TTC549 (cell line): ENCODE results near the gene ACTR1B.
"Not testable (repeated sequence)": the region's sequence is repeated elsewhere in the genome, so short reads cannot be mapped to it uniquely, and the experiment has no call there.

Experiments
- FAIRE-seq: peaks from 2 replicates; lab custom pipeline; 2012; peaks lifted over from hg19 to GRCh38; lab: Jason Lieb, UNC

ACTR1B gene

DNA sequence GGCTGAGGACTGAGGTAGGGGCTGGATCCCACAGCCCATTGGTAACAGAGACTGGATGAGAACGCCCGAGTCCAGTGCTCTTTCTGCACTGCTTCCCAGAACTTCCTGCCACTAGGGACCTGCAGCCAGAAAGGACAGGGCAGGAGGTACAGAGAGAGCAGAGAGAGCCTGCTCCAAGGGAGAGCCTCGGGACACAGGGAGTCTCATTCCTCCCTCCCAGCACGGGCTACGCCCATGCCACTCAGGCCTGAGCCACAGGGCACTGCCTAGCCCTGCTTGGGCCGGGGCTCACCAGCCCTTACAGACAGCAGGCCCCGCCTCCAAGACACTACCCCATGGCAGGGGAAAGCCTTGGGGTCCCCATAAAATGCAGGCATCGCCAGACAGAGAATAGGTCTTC is 48.1 kb downstream of the ACTR1B start:
- FAIRE-seq = not testable (repeated sequence)

DNA sequence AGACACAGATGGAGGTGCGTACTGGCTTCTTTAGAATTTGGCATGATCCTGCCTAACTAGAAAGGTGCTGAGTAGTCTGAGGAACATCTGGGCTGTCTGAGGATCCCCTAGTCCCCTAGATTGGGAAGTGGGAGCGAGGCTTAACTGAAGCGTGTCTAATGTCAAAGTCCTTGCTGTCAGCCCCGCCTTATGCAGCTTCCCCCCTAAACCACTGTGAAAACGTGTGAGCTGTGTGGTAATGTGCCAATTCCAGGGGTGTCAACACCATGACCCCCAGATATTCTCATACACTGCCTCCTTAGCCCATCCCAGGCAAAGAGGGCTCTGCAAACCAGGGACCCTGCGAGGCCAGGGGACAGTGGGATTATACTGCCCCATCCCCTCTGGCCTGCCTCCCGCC is 51.9 kb downstream of the ACTR1B start:
- FAIRE-seq = not testable (repeated sequence)

DNA sequence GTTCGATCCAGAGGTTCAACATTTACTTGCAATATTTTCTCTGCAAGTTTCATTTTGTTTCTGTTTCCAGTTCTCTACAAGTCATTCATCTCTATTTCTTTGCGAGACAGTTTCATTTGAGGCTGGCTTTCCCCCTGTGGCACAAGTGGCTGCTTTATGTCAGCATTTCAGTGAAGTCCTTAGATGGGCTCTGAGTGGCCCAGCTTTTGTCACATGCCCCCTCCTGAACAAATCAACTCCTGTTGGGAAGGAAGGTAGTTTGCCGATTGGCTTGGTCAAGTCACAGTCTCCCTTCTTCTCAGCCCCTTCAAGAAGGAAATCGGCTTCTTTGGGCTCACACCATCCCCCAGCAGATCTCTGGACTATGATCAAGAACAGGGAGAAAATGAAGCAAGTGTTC is 55.1 kb downstream of the ACTR1B start:
- FAIRE-seq = not testable (repeated sequence)
